Ishikawa (cell line): Measurements from ENCODE around the gene BIRC5.

Experiments
- CEBPB ChIP-seq: IDR thresholded peaks from 2 replicates; pipeline ENCODE4 v1.6.1; 2012
- CREB1 ChIP-seq: IDR thresholded peaks from 2 replicates; pipeline ENCODE4 v1.6.1; 2012; ENCODE audit warnings: low read depth
- EGR1 ChIP-seq: IDR thresholded peaks from 2 replicates; pipeline ENCODE4 v1.6.1; 2012
- EP300 ChIP-seq: IDR thresholded peaks from 2 replicates; pipeline ENCODE4 v1.6.1; 2012; ENCODE audit warnings: borderline replicate concordance
- FOXM1 ChIP-seq: IDR thresholded peaks from 2 replicates; pipeline ENCODE4 v1.6.1; 2012; ENCODE audit warnings: low read depth, borderline replicate concordance
- MAX ChIP-seq: IDR thresholded peaks from 2 replicates; pipeline ENCODE4 v1.6.1; 2012
- NFIC ChIP-seq: IDR thresholded peaks from 2 replicates; pipeline ENCODE4 v1.6.1; 2012
- RAD21 ChIP-seq: IDR thresholded peaks from 2 replicates; pipeline ENCODE4 v1.6.1; 2012; ENCODE audit warnings: low read depth
- TAF1 ChIP-seq: IDR thresholded peaks from 2 replicates; pipeline ENCODE4 v1.6.1; 2012; ENCODE audit warnings: low read depth, mild to moderate bottlenecking
- TEAD4 ChIP-seq: IDR thresholded peaks from 2 replicates; pipeline ENCODE4 v1.6.1; 2012
- USF1 ChIP-seq: IDR thresholded peaks from 2 replicates; pipeline ENCODE4 v1.6.1; 2012
- YY1 ChIP-seq: IDR thresholded peaks from 2 replicates; pipeline ENCODE4 v1.6.1; 2012; ENCODE audit warnings: low read depth
- TF ChIP-seq, protein P1 (sequence below): IDR thresholded peaks from 2 replicates; pipeline ENCODE4 v1.6.1; 2012; ENCODE audit warnings: low read depth, mild to moderate bottlenecking

GRCh38 chr17:78168903-78169793 lies 44.9 kb upstream of the BIRC5 start:
- TF ChIP-seq EP300 (no peak), MAX (0 out of 2 replicates have a peak, but pooled peaks have one; percentile 44), YY1 (0 out of 2 replicates have a peak, but pooled peaks have one; percentile 31), CREB1 (no peak), TEAD4 (no peak), CEBPB (no peak), FOXM1 (no peak), TAF1 (no peak), EGR1 (no peak), USF1 (peak; percentile 43), RAD21 (no peak), NFIC (no peak)
- TF ChIP-seq, protein P1, sequence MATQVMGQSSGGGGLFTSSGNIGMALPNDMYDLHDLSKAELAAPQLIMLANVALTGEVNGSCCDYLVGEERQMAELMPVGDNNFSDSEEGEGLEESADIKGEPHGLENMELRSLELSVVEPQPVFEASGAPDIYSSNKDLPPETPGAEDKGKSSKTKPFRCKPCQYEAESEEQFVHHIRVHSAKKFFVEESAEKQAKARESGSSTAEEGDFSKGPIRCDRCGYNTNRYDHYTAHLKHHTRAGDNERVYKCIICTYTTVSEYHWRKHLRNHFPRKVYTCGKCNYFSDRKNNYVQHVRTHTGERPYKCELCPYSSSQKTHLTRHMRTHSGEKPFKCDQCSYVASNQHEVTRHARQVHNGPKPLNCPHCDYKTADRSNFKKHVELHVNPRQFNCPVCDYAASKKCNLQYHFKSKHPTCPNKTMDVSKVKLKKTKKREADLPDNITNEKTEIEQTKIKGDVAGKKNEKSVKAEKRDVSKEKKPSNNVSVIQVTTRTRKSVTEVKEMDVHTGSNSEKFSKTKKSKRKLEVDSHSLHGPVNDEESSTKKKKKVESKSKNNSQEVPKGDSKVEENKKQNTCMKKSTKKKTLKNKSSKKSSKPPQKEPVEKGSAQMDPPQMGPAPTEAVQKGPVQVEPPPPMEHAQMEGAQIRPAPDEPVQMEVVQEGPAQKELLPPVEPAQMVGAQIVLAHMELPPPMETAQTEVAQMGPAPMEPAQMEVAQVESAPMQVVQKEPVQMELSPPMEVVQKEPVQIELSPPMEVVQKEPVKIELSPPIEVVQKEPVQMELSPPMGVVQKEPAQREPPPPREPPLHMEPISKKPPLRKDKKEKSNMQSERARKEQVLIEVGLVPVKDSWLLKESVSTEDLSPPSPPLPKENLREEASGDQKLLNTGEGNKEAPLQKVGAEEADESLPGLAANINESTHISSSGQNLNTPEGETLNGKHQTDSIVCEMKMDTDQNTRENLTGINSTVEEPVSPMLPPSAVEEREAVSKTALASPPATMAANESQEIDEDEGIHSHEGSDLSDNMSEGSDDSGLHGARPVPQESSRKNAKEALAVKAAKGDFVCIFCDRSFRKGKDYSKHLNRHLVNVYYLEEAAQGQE = no peak
